Transverse colon (tissue), 4 donors: ENCODE results near the gene PRR33. TPM values are rescaled to one million over a fixed set of nuclear protein-coding genes. Genes with fewer than 3 reads are reported as not detected.

Experiments used
- DNase-seq: peaks from one replicate; pipeline ENCODE4 v3.0.0-alpha.2; 2019
- H3K27ac ChIP-seq, 4 donors: fragments of 200-600 bp; sonication (generic); 2 replicates each; pipeline ENCODE4 v1.5.1; 2016 to 2018; ENCODE audit warnings: inconsistent platforms in 4 of 4
- H3K27me3 ChIP-seq: fragments of 200-600 bp; sonication (generic); 2 replicates; pipeline ENCODE4 v1.5.1; 2017; ENCODE audit warnings: inconsistent platforms
- H3K36me3 ChIP-seq, 4 donors: fragments of 200-600 bp; sonication (generic); 2 replicates each; pipeline ENCODE4 v1.5.1; 2017 to 2019; ENCODE audit warnings: inconsistent platforms in 4 of 4
- H3K4me1 ChIP-seq, 4 donors: fragments of 200-600 bp; sonication (generic); 2 replicates each; pipeline ENCODE4 v1.5.1; 2017 to 2020; ENCODE audit warnings: inconsistent platforms in 4 of 4
- H3K4me3 ChIP-seq, 4 donors: fragments of 200-600 bp; sonication (generic); 1 replicate in 1 of 4; 2 replicates in 3 of 4; pipeline versions ENCODE4 v1.5.1 to v1.6.1; 2017 to 2019; ENCODE audit warnings: inconsistent platforms in 4 of 4
- H3K9me3 ChIP-seq, 2 donors: fragments of 200-600 bp; sonication (generic); 2 replicates each; pipeline ENCODE4 v1.5.1; 2017 to 2019; ENCODE audit warnings: inconsistent platforms in 2 of 2
- CTCF ChIP-seq, 5 experiments: fragments of 200-600 bp in 3 of 5; fragments of 450-650 bp in 2 of 5; sonication (generic) in 3 of 5; IDR thresholded peaks; 1 replicate in 2 of 5; 2 replicates in 3 of 5; pipeline ENCODE4 v1.5.1; 2016 to 2017; ENCODE audit warnings: antibody characterized with exemption in 5 of 5, inconsistent platforms in 3 of 5, mild to moderate bottlenecking in 2 of 5, moderate library complexity in 1 of 5
- EP300 ChIP-seq: sonication (generic); formaldehyde crosslinking; IDR thresholded peaks from one replicate; pipeline ENCODE4 v1.6.1; 2017; ENCODE audit warnings: antibody characterized with exemption, low read depth
- POLR2A ChIP-seq: fragments of 450-650 bp; IDR thresholded peaks from one replicate; pipeline ENCODE4 v1.6.1; 2016; ENCODE audit warnings: antibody characterized with exemption, mild to moderate bottlenecking, moderate library complexity
- POLR2AphosphoS5 ChIP-seq, 3 donors: sonication (generic); formaldehyde crosslinking; IDR thresholded peaks; one replicate each; pipeline ENCODE4 v1.6.1; 2016; ENCODE audit warnings: antibody characterized with exemption in 3 of 3
- WGBS, 2 donors: methylation state at CpG; one replicate each; pipeline ENCODE4 v1.1.5; 2018; ENCODE audit warnings: low coverage in 1 of 2; 5-methylcytosine and 5-hydroxymethylcytosine counted together
- in situ Hi-C, 4 donors: fragments of 200-750 bp; cut with MboI; loops; one replicate each; pipeline versions ENCODE4 v1.15.0 to v1.15.1; 2017; ENCODE audit warnings: low sequenced_read_pairs in 3 of 4, low pct_ligation_motif_present in 1 of 4, low pct_unique_long_range_greater_than_20kb in 1 of 4
- intact Hi-C: fragments of 100-400 bp; cut with DNase I; formaldehyde crosslinking; loops from one replicate; pipeline ENCODE4 v1.15.1; 2023; ENCODE audit warnings: low total_unique reads
- total RNA-seq, 4 donors: library from RNA; depleted of rRNA; stranded (reverse); fragments of >200 nt; gene quantifications; one replicate each; pipeline ENCODE4 v1.1.0, GENCODE V29; 2016

PRR33 gene
- total RNA-seq, 4 donors from 2014 or later = not detected

- in situ Hi-C loops = no loop called here
- 73 to 92% methylated on average over 2 to 32 of the region's 35 CpGs for WGBS, 2 donors
- no peaks in the 10 kb centered on the region for H3K4me1 ChIP-seq
Observed at GRCh38 chr11:1928891-1929541, 37.3 kb upstream of the PRR33 start.

GRCh38 chr11:1928470-1928890 lies 36.8 kb upstream of the PRR33 start:
- no peak overlapping the region for H3K27ac ChIP-seq
- no peak for DNase-seq
- intact Hi-C loops = no loop called here

More at GRCh38 chr11:1928891-1929541, 37.3 kb upstream of the PRR33 start:
- Histone ChIP-seq H3K27me3 (no peaks in the 10 kb centered on the region), H3K27ac (no peak overlapping the region), H3K9me3 (no peaks in the 10 kb centered on the region), H3K4me3 (no peak overlapping the region), H3K36me3 (no peaks in the 10 kb centered on the region)
- TF ChIP-seq POLR2A = no peak
- no peak for TF ChIP-seq CTCF (IDR thresholded peaks at IDR 0.05)
- no peak for TF ChIP-seq POLR2AphosphoS5 (IDR thresholded peaks at IDR 0.05)
- no peak for TF ChIP-seq EP300
- DNase-seq = no peak
- intact Hi-C loops = no loop called here

GRCh38 chr11:1927848-1928469 lies 36.3 kb upstream of the PRR33 start:
- Histone ChIP-seq H3K9me3 (no peaks in the 10 kb centered on the region), H3K27ac (no peak overlapping the region), H3K27me3 (no peaks in the 10 kb centered on the region), H3K4me3 (no peak overlapping the region), H3K36me3 (no peaks in the 10 kb centered on the region), H3K4me1 (no peaks in the 10 kb centered on the region)
- in situ Hi-C loops (no loop called here), intact Hi-C loops (no loop called here)
- 82% methylated on average over 20 of the region's 20 CpGs; no CpG with 5 or more reads in 1 of the 2 donors for WGBS, 2 donors
- TF ChIP-seq EP300 (no peak), POLR2AphosphoS5 (IDR thresholded peaks at IDR 0.05) (no peak), POLR2A (no peak), CTCF (IDR thresholded peaks at IDR 0.05) (no peak)
- DNase-seq = no peak

More at GRCh38 chr11:1928470-1928890, 36.8 kb upstream of the PRR33 start:
- Histone ChIP-seq H3K4me3 (no peak overlapping the region), H3K36me3 (no peaks in the 10 kb centered on the region), H3K9me3 (no peaks in the 10 kb centered on the region), H3K27me3 (no peaks in the 10 kb centered on the region), H3K4me1 (no peaks in the 10 kb centered on the region)
- 89% methylated on average over 12 of the region's 13 CpGs; no CpG with 5 or more reads in 1 of the 2 donors for WGBS, 2 donors
- TF ChIP-seq EP300 = no peak
- TF ChIP-seq POLR2A = no peak
- TF ChIP-seq CTCF (IDR thresholded peaks at IDR 0.05) = no peak
- TF ChIP-seq POLR2AphosphoS5 (IDR thresholded peaks at IDR 0.05) = no peak
- in situ Hi-C loops = no loop called here

- Histone ChIP-seq H3K27ac (no peak overlapping the region), H3K4me1 (no peaks in the 10 kb centered on the region), H3K4me3 (no peak overlapping the region), H3K9me3 (no peaks in the 10 kb centered on the region), H3K27me3 (no peaks in the 10 kb centered on the region), H3K36me3 (no peaks in the 10 kb centered on the region)
- in situ Hi-C loops = no loop called here
- DNase-seq = no peak
- TF ChIP-seq CTCF (IDR thresholded peaks at IDR 0.05) (no peak), EP300 (no peak), POLR2AphosphoS5 (IDR thresholded peaks at IDR 0.05) (no peak), POLR2A (no peak)
- WGBS, 2 donors = 50 to 71% methylated on average over 2 to 23 of the region's 28 CpGs
- intact Hi-C loops = no loop called here
Observed at GRCh38 chr11:1927026-1927847, 35.5 kb upstream of the PRR33 start.
